ENCODE results near the gene KRTCAP2.

KRTCAP2 gene

DNA sequence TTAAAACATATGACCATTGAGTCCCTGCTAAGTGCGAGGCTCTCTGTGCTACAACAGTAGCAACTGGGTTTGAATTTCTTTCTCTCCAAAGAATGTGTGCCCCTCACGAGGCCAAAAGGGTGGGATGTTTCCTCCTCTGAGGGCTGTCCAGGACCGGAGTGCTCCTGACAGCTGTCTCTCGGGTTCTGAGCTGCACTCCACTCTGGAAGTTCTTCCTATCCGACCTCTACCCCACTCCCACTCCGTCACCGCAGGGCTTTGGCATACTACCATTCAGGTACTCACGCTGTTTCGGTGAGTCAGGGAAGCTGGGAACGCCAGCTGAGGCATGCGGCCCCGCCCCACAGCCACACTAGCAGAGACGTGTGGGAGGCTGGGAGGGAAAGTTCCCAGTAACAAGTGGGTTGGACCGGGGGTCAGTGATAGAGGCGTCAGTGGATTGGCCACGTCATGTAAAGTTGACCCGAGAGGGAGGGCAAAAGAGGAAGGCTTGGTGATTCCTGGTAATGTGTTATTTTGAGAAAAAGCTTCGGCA is 38.2 kb downstream of the KRTCAP2 start:
- peaks cover 22% of the 10 kb centered on the region for H3K36me3 ChIP-seq (ENCODE audit: control insufficient read depth, insufficient read depth, low read length, severe bottlenecking)
- H3K9me3 ChIP-seq (ENCODE audit: control insufficient read depth, low read length) = no peaks in the 10 kb centered on the region
- H3K9ac ChIP-seq (ENCODE audit: low read length) = peak overlapping the region; percentile 98
- H3K4me3 ChIP-seq (ENCODE audit: low read length) = peak overlapping the region; percentile 98
- H3K27me3 ChIP-seq (replicated peaks; ENCODE audit: control insufficient read depth, insufficient read depth, low read length) = peaks cover 2% of the 10 kb centered on the region
- peaks cover 27% of the 10 kb centered on the region for H3K4me1 ChIP-seq (ENCODE audit: control insufficient read depth, insufficient read depth, low read length)
- peak; percentile 95 for DNase-seq (ENCODE audit: low read depth)

DNA sequence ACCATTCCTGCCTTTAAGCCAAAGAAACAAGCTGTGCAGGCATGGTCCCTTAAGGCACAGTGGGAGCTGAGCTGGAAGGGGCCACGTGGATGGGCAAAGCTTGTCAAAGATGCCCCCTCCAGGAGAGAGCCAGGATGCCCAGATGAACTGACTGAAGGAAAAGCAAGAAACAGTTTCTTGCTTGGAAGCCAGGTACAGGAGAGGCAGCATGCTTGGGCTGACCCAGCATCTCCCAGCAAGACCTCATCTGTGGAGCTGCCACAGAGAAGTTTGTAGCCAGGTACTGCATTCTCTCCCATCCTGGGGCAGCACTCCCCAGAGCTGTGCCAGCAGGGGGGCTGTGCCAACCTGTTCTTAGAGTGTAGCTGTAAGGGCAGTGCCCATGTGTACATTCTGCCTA is 38.8 kb downstream of the KRTCAP2 start:
- DNase-seq (ENCODE audit: low read depth) = no peak
- H3K9ac ChIP-seq (ENCODE audit: low read length) = peak overlapping the region; percentile 98
- peaks cover 22% of the 10 kb centered on the region for H3K36me3 ChIP-seq (ENCODE audit: control insufficient read depth, insufficient read depth, low read length, severe bottlenecking)
- peak overlapping the region; percentile 98 for H3K4me3 ChIP-seq (ENCODE audit: low read length)
- peaks cover 6% of the 10 kb centered on the region for H3K27me3 ChIP-seq (replicated peaks; ENCODE audit: control insufficient read depth, insufficient read depth, low read length)
- H3K4me1 ChIP-seq (ENCODE audit: control insufficient read depth, insufficient read depth, low read length) = peaks cover 33% of the 10 kb centered on the region
- H3K9me3 ChIP-seq (ENCODE audit: control insufficient read depth, low read length) = no peaks in the 10 kb centered on the region

DNA sequence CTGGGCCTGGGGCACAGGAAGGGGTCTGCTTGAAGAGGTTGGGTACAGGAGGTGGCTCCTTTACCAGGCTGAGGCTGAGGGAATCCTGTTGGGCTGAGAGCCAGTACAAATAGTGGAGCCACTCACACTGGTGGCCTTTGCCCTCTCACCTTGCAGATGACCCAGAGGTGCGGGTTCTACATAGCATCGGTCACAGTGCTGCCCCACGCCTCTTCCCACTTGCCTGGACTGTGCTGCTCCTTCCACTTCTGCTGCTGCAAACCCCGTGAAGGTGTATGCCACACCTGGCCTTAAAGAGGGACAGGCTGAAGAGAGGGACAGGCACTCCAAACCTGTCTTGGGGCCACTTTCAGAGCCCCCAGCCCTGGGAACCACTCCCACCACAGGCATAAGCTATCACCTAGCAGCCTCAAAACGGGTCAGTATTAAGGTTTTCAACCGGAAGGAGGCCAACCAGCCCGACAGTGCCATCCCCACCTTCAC is 39.3 kb downstream of the KRTCAP2 start:
- Histone ChIP-seq H3K9me3 (ENCODE audit: control insufficient read depth, low read length) (no peaks in the 10 kb centered on the region), H3K36me3 (ENCODE audit: control insufficient read depth, insufficient read depth, low read length, severe bottlenecking) (peaks cover 22% of the 10 kb centered on the region), H3K9ac (ENCODE audit: low read length) (no peak overlapping the region), H3K4me3 (ENCODE audit: low read length) (no peak overlapping the region), H3K4me1 (ENCODE audit: control insufficient read depth, insufficient read depth, low read length) (peaks cover 35% of the 10 kb centered on the region), H3K27me3 (replicated peaks; ENCODE audit: control insufficient read depth, insufficient read depth, low read length) (peaks cover 11% of the 10 kb centered on the region)
- no peak for DNase-seq (ENCODE audit: low read depth)

DNA sequence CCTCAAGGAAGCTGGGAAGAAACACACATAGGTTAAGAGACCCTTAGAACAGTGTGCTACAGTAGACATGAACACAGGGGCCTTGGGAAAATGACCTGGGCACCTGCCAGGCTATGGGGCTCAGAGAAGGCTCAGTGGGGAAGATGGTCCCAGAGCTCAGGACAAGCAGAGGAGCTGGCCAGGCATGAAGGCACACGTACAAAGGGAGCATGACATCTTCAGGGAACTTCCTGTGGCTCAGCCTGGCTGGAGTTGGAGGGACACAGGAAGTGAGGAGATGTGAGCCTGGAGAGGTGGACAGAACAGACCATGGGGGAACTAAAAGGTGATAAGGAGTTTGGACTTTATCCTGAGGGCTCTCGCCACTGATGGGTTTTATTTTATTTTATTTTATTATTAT is 41.2 kb downstream of the KRTCAP2 start:
- Histone ChIP-seq H3K36me3 (ENCODE audit: control insufficient read depth, insufficient read depth, low read length, severe bottlenecking) (peaks cover 13% of the 10 kb centered on the region), H3K4me3 (ENCODE audit: low read length) (no peak overlapping the region), H3K9ac (ENCODE audit: low read length) (no peak overlapping the region), H3K9me3 (ENCODE audit: control insufficient read depth, low read length) (no peaks in the 10 kb centered on the region), H3K4me1 (ENCODE audit: control insufficient read depth, insufficient read depth, low read length) (peaks cover 42% of the 10 kb centered on the region), H3K27me3 (replicated peaks; ENCODE audit: control insufficient read depth, insufficient read depth, low read length) (peaks cover 19% of the 10 kb centered on the region)
- DNase-seq (ENCODE audit: low read depth) = no peak

DNA sequence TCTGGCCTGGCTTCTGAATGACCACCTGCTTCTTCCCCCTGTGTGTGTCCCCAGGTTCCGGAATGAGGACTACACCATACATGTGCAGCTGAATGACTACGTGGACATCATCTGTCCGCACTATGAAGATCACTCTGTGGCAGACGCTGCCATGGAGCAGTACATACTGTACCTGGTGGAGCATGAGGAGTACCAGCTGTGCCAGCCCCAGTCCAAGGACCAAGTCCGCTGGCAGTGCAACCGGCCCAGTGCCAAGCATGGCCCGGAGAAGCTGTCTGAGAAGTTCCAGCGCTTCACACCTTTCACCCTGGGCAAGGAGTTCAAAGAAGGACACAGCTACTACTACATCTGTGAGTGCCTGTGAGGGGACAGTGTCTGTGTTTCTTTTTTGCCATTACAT is 41.8 kb downstream of the KRTCAP2 start:
- peaks cover 45% of the 10 kb centered on the region for H3K4me1 ChIP-seq (ENCODE audit: control insufficient read depth, insufficient read depth, low read length)
- peaks cover 19% of the 10 kb centered on the region for H3K27me3 ChIP-seq (replicated peaks; ENCODE audit: control insufficient read depth, insufficient read depth, low read length)
- no peak overlapping the region for H3K9ac ChIP-seq (ENCODE audit: low read length)
- no peak overlapping the region for H3K4me3 ChIP-seq (ENCODE audit: low read length)
- H3K36me3 ChIP-seq (ENCODE audit: control insufficient read depth, insufficient read depth, low read length, severe bottlenecking) = peaks cover 13% of the 10 kb centered on the region
- no peaks in the 10 kb centered on the region for H3K9me3 ChIP-seq (ENCODE audit: control insufficient read depth, low read length)
- no peak for DNase-seq (ENCODE audit: low read depth)

DNA sequence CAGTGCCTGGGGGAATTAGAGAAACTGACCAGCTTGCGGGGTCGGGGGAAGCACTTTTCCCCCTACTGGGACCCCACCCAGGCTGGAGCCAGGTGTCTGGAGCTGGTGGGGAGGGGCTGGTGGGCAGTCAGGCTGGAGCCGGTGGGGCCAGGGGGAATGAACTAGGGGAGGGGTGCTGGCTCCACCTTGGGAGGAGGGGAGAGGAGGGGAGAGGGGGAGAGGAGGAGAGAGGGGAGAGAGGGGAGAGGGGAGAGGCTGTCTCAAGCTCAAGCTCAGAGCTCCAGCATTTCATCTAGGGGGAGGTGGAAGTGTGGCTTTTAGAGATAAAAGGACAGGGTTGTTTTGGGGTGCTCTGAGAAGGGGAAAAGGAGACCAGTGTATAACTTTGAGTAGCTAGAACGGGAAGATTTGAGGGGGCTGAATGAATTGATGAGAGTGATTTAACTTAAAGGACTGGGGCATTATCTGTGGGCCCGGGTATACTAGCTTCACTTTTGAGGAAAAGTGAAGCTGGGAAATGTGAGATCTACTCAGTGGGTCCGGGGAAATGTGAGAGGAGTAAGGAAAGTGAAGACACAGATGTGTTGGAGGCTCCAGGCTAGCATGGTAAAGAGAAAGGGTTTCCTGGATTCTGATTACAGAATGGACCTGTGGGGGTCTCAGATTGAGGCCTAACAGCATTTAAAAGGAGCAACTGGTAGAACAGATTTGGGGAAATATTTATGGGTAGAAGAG is 42.7 kb downstream of the KRTCAP2 start:
- H3K27me3 ChIP-seq (replicated peaks; ENCODE audit: control insufficient read depth, insufficient read depth, low read length) = peaks cover 24% of the 10 kb centered on the region
- no peak for DNase-seq (ENCODE audit: low read depth)
- no peaks in the 10 kb centered on the region for H3K9me3 ChIP-seq (ENCODE audit: control insufficient read depth, low read length)
- no peak overlapping the region for H3K9ac ChIP-seq (ENCODE audit: low read length)
- peaks cover 13% of the 10 kb centered on the region for H3K36me3 ChIP-seq (ENCODE audit: control insufficient read depth, insufficient read depth, low read length, severe bottlenecking)
- H3K4me3 ChIP-seq (ENCODE audit: low read length) = peak overlapping the region; percentile 81
- peaks cover 50% of the 10 kb centered on the region for H3K4me1 ChIP-seq (ENCODE audit: control insufficient read depth, insufficient read depth, low read length)

DNA sequence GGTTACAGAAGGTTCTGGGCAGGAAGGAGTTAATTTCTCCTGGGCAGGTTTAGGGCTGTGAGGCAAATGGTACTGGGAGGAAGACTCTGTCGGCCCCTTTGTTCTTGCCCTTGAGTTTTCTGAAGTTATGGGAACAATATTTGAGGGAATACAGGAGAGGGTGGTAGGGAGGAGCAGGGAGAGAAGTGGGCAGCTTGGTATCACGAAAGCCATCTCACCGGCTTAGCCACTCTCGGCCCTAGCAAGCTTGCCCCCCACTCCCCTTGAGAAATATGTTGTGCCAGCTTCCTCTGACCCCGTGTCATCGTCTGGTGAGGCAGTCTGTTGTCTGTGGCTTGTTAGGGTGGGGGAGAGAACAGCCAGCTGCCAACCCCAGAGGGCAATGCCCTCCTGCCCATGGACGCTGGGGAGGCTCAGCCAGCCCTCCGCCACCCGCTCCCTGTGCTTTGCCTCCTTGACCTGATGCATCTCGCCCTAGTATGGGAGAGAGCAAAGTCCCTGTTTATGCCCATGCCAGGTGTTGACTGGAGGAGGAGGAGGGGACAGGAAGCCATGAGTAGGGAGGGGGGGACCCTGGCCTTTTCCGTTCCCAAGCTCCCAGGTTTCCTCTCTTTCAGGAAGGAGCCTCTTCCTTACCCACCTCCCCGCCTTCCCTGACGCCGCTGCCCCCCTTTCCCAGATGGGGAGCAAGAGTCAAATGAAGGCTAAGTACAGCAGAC is 44.2 kb downstream of the KRTCAP2 start:
- Histone ChIP-seq H3K27me3 (replicated peaks; ENCODE audit: control insufficient read depth, insufficient read depth, low read length) (peaks cover 34% of the 10 kb centered on the region), H3K9me3 (ENCODE audit: control insufficient read depth, low read length) (no peaks in the 10 kb centered on the region), H3K4me1 (ENCODE audit: control insufficient read depth, insufficient read depth, low read length) (peaks cover 39% of the 10 kb centered on the region), H3K4me3 (ENCODE audit: low read length) (peak overlapping the region; percentile 81), H3K9ac (ENCODE audit: low read length) (peak overlapping the region; percentile 87), H3K36me3 (ENCODE audit: control insufficient read depth, insufficient read depth, low read length, severe bottlenecking) (peaks cover 13% of the 10 kb centered on the region)
- no peak for DNase-seq (ENCODE audit: low read depth)

DNA sequence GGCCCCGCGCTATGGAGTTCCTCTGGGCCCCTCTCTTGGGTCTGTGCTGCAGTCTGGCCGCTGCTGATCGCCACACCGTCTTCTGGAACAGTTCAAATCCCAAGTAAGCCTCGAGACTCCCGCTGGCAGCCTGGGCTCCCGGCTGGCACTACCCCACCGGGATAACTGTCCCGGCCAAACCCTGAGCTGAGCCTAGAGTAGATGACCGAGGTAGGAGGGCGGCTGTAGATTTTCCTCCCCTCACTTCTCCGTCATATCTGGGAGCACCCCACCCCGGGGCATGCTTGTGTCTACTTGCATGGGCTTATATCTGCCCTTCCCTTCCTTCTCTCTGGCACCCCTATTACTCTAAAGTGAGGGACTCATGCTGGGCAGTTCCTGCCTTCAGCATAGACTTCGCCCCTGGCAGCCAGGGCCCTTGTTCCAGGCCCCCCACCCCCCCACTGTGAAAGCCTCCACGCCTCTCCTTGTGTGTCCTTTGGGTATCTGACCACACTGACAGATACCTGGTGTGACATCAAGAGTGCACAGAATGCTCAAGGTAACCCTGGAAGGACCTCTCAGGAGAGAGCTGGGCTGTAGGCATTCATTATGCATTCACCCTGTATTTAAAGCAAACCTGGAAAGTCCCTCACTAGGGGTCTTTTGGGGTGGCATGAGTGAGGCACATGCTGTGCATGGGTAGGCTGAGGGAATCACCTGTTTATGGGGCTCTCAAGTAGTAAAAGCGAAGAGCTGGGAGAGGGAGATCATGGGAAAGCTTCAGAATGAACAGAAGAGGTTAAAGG is 44.9 kb downstream of the KRTCAP2 start:
- no peak for DNase-seq (ENCODE audit: low read depth)
- H3K36me3 ChIP-seq (ENCODE audit: control insufficient read depth, insufficient read depth, low read length, severe bottlenecking) = peaks cover 8% of the 10 kb centered on the region
- peaks cover 38% of the 10 kb centered on the region for H3K27me3 ChIP-seq (replicated peaks; ENCODE audit: control insufficient read depth, insufficient read depth, low read length)
- H3K4me1 ChIP-seq (ENCODE audit: control insufficient read depth, insufficient read depth, low read length) = peaks cover 39% of the 10 kb centered on the region
- peak overlapping the region; percentile 81 for H3K4me3 ChIP-seq (ENCODE audit: low read length)
- peak overlapping the region; percentile 87 for H3K9ac ChIP-seq (ENCODE audit: low read length)
- H3K9me3 ChIP-seq (ENCODE audit: control insufficient read depth, low read length) = no peaks in the 10 kb centered on the region

DNA sequence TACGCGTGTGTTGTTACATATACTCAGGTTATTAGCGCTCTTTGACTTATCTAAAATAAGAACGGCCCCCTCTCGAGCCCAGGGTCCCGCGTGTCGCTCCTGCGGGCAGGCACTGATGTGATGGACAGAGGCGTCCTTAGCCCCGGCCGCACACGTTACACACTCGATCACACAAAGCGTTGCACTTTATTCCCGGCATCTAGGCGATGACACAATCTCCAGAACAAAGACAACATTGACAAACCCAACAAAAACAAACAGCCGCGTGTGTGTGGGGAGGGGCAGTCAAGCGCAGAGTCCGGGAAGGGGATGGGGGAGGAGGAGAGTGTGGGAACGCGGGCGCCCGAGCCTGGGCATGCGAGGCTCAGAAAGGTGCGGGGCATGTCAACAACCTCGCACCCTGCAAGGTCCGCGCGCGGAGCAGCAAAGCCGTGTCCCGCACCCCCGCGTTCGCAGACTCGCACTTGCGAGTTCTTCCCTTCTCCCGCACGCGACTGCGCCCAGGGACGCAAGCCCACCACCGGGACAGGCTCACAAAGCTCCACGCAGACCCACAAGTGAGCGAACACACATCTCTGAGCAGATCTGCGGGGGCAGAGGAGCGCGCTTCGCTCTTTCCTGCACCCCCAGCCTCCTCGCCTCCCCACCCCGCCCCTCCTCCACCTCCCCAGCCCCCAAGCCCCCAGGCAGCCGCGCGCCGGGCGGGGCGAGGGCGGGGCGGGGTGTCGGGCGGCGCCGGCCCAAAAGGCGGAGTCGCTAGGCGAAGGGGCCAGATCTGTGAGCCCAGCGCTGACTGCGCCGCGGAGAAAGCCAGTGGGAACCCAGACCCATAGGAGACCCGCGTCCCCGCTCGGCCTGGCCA is 45.8 kb downstream of the KRTCAP2 start, which contains the start of gene EFNA1:
Gene EFNA1 (plus strand): TSS at position 772 of the 862 bp plus-strand sequence. CDS start 102 bp downstream, outside the sequence.
- Histone ChIP-seq H3K27me3 (replicated peaks; ENCODE audit: control insufficient read depth, insufficient read depth, low read length) (peaks cover 40% of the 10 kb centered on the region), H3K9ac (ENCODE audit: low read length) (peak within 1 kb of the TSS; percentile 87), H3K9me3 (ENCODE audit: control insufficient read depth, low read length) (no peaks in the 10 kb centered on the region), H3K36me3 (ENCODE audit: control insufficient read depth, insufficient read depth, low read length, severe bottlenecking) (peaks cover 8% of the 10 kb centered on the region), H3K4me1 (ENCODE audit: control insufficient read depth, insufficient read depth, low read length) (peaks cover 39% of the 10 kb centered on the region), H3K4me3 (ENCODE audit: low read length) (peak within 1 kb of the TSS; percentile 81)
- DNase-seq (ENCODE audit: low read depth) = peak; percentile 76

DNA sequence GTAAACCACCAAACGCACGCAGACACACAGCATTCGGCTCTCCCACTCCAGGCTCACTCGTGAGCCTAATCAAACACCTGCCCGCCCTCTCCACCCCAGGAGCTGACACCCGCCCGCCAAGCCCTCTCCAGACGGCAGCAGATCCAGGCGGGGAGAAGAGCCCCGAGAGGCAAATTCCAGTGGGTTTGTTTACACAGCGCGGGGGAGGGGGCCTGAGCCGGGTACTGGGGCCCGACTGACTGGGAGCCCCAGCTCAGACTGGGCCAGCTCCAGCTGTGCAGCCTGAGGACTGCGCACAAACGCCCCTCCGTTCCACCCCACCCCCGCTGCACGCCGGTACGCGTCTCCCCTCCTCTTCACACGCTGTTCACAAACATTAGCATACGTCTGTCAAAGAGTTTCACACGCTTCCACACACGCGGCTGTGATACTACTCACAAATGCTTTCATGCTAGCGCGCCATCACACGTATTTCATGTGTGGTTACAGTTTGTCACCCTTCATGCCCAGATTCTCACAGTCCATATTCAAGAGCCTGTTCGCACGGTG is 46.5 kb downstream of the KRTCAP2 start:
- H3K9ac ChIP-seq (ENCODE audit: low read length) = peak overlapping the region; percentile 33
- peaks cover 39% of the 10 kb centered on the region for H3K4me1 ChIP-seq (ENCODE audit: control insufficient read depth, insufficient read depth, low read length)
- H3K36me3 ChIP-seq (ENCODE audit: control insufficient read depth, insufficient read depth, low read length, severe bottlenecking) = peaks cover 8% of the 10 kb centered on the region
- H3K4me3 ChIP-seq (ENCODE audit: low read length) = peak overlapping the region; percentile 81
- peaks cover 42% of the 10 kb centered on the region for H3K27me3 ChIP-seq (replicated peaks; ENCODE audit: control insufficient read depth, insufficient read depth, low read length)
- no peaks in the 10 kb centered on the region for H3K9me3 ChIP-seq (ENCODE audit: control insufficient read depth, low read length)
- DNase-seq (ENCODE audit: low read depth) = peak; percentile 54

Data from adipocyte (in vitro differentiated cells).